Keratinocyte (primary cell): Measurements from ENCODE around the gene IL1A.

Experiments
- CTCF ChIP-seq, 3 experiments: IDR thresholded peaks in 1 of 3; conservative IDR thresholded peaks in 1 of 3; optimal IDR thresholded peaks in 1 of 3; 2 replicates in 2 of 3; 3 replicates in 1 of 3; pipeline versions ENCODE3 to v1.5.1; 2011; ENCODE audit warnings: low read length in 3 of 3, mild to moderate bottlenecking in 3 of 3, moderate library complexity in 2 of 3, control low read depth in 1 of 3, inconsistent platforms in 1 of 3; ENCODE audit not compliant: insufficient read depth in 2 of 3; ENCODE audit errors: extremely low read depth in 1 of 3
- EZH2 ChIP-seq: IDR thresholded peaks from one replicate; pipeline ENCODE4 v1.6.1; 2012; ENCODE audit warnings: inconsistent platforms, mild to moderate bottlenecking, low read length, moderate library complexity

- TF ChIP-seq CTCF (optimal IDR thresholded peaks at IDR 0.05 in 1 of 3, IDR thresholded peaks at IDR 0.05 in 1 of 3, conservative IDR thresholded peaks at IDR 0.05 in 1 of 3; ENCODE audit: extremely low read depth in 1 of 3, insufficient read depth in 2 of 3, low read length in 3 of 3) (no peak), EZH2 (no peak)
Measured at GRCh38 chr2:112811276-112811831, 27.1 kb upstream of the IL1A start.
